GM19023 (cell line): ENCODE data around the gene WNT7B.

Source experiments
- ATAC-seq: cut with Tn5 transposase; IDR thresholded peaks from one replicate; pipeline ENCODE4 v1.9.1; 2021; ENCODE audit warnings: mild to moderate bottlenecking, moderate library complexity; ENCODE audit not compliant: unreplicated experiment

The WNT7B gene

GRCh38 chr22:45933506-45934167 lies 43.3 kb downstream of the WNT7B start:
- ATAC-seq = no peak

DNA sequence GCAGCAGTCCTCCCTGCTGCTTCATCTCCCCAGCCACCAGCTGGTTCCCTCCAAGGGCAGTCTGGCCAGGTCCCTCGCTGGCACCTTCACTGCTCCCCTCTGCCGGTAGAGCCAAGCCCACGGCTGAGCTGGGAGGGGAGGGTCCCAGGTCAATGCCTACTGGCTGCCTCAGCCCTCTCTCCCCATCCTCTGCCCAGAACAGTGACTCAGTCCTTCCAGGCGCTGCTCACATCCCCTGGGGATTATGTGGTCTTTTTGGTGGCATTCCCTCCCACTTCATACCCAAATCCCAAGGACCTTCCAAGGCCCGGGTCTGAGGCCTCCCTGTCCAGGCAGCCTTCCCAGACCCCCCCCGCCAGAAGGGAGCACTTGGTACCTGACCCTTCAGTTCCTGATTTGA lies 44.9 kb downstream of the WNT7B start:
- ATAC-seq = no peak

- no peak for ATAC-seq
Measured at GRCh38 chr22:45931042-45931441, 45.9 kb downstream of the WNT7B start.

- ATAC-seq = no peak
Measured at GRCh38 chr22:45930324-45930723, 46.6 kb downstream of the WNT7B start.

GRCh38 chr22:45929649-45930048 lies 47.3 kb downstream of the WNT7B start:
- no peak for ATAC-seq

- ATAC-seq = no peak
Measured at GRCh38 chr22:45928726-45929368, 48.1 kb downstream of the WNT7B start.

DNA sequence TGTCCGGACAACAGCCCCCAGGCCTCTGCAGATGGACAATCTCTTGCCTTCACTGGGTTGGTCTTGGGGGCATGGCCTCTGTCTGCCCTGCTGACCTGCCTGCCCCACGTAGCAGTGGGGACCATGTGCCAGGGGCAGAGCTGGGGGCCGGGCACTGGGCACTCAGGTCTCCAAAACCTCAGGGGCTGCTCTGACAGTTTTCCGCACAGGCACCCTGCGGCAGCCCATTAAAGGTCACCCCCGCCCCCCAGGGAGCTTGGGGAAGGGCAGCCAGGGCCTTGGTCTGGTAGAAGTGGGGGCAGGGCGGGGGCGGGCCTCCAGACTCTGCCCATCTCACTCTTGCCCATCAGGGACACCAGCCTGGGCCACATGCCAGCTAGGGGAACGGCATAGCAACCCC lies 49.9 kb downstream of the WNT7B start:
- ATAC-seq = no peak

- ATAC-seq = no peak
Measured at GRCh38 chr22:45926433-45926832, 50.5 kb downstream of the WNT7B start.

GRCh38 chr22:45925811-45926351 lies 51.1 kb downstream of the WNT7B start:
- ATAC-seq = no peak

- ATAC-seq = no peak
Measured at GRCh38 chr22:45923835-45924234, 53.1 kb downstream of the WNT7B start.

GRCh38 chr22:45923212-45923611 lies 53.8 kb downstream of the WNT7B start:
- ATAC-seq = no peak

DNA sequence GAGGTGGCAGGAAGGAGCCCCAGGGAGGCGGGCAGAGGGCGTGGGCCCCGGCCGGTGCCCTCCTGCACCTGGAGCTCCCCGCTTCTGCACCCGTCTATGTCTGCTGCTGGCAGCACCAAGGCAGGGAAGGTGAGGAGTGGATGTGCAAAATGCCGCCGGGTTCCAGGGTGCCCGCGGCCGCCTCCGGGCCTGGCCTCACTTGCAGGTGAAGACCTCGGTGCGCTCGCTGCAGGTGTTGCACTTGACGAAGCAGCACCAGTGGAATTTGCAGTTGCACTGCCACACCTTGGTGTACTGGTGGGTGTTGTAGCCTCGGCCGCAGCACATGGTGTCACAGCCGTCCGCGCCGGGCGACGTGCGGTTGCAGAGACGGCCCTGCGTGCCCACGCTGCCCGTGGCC lies 54.3 kb downstream of the WNT7B start:
- ATAC-seq = no peak

- ATAC-seq = no peak
Measured at GRCh38 chr22:45922256-45922655, 54.7 kb downstream of the WNT7B start.

DNA sequence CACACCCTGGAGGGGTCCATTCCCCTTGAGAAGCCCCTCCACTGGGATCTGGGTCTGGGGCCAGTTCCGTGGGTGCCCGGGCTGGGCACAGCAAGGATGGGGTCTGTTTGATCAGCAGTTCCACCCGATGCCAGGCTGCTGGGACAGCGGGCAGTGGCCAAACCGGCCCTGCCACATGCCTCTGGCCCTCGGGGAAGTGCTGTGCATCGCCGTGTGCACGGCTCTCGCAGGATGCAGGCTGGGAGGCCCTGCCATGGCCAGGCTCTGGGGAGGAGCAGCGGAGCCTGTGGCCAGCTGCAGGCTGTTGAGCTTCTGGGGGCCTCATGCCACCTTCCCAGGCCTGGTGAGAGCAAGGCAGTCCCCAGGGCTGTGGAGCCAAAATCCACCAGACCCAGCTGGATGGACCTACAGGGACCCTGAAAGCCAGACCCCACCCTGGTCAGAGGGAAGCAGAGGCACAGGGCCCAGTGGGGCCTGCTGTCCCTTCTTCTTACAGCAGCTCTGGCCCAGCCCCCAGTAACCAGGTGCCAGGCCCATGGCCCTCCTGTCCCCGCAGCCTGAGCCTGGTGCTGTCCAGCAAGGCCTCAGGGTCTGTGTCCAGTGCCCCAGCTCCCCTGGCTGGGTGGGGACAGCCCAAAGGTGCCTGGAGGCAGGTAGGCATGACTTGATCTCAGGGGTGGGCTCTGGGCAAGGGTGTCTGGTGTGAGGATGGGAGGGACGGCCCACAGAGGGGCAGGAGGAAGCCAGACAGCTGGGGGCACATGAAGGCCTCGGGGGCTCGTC lies 57.3 kb downstream of the WNT7B start:
- no peak for ATAC-seq

DNA sequence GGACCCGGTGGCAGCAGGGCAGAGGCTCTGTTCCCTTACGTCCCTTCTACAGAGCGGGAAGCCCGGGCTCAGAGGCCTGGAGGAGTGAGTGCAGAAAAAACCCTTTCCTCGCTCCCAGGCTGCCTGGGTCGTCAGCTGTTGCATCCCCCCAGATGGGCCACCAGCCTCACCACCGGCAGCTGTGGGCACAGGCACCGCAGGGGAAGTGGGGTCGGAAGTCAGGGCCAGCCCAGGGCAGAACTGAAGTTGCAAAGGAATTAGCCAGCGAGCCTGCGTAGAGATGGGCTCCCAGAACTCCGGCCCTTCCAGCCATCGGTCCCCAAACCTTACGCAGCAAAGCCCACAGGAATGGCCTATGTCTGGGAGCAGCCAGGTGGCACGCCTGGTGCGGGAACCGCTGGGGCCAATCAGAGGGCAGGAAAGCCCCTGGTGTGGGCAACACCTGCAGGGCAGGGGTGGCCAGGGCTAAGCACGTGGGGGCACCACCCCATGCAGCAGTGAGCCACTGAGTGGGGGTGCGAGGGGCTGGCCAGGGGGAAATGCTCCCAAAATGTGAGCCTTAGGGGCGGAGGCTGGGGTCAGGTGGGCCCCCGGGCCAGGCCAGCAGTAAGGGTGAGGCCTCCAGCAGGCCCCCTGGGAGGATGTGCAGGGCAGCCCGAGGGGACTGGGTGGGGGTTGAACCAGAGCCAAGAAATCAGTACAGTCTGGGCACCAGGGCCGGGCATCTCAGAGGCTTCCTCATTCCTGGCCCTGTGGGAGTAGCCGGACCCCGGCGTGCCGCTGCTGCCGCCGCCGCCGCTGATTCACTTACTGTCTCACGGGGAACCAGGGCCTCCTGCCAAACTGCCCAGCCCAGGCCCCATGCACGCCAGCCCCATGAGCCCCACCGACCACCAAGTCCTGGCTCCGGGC lies 58.2 kb downstream of the WNT7B start:
- no peak for ATAC-seq

- no peak for ATAC-seq
Measured at GRCh38 chr22:45917700-45918458, 59.1 kb downstream of the WNT7B start.

- no peak for ATAC-seq
Measured at GRCh38 chr22:45917146-45917545, 59.8 kb downstream of the WNT7B start.

- no peak for ATAC-seq
Measured at GRCh38 chr22:45916515-45916914, 60.4 kb downstream of the WNT7B start.

DNA sequence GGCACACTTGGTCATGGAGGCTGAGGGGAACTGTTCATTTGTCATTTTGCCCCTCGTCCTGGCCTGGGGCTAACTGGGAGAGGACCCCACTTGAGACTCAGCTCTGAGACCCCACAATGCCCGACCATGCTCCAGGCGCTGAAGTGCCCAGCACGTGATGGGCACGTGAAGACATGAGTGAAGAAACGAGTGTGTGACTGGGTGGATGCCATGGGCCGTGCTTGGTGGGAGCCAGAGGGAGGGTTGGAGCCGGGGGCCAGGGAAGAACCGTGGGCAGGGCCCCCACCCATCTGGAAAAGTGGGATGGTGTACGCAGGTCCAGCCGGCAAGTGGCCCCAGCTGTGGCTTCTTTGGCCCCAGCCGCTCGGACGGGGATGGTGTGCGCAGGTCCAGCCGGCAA lies 61.1 kb downstream of the WNT7B start:
- no peak for ATAC-seq

- ATAC-seq = no peak
Measured at GRCh38 chr22:45915151-45915550, 61.8 kb downstream of the WNT7B start.
